CD4-positive, alpha-beta T cell (primary cell): Measurements from ENCODE around the gene GNA12. TPM values are rescaled to one million over a fixed set of nuclear protein-coding genes. Genes with fewer than 3 reads are reported as not detected.

ENCODE experiments used
- ATAC-seq: fragments of 200-7000 bp; cut with Tn5 transposase; one replicate; pipeline ENCODE4 v1.10.0; 2022; ENCODE audit warnings: mild to moderate bottlenecking; ENCODE audit not compliant: poor library complexity
- CTCF ChIA-PET: fragments of 350-600 bp; sonication (Branson Sonifier 250); formaldehyde crosslinking; loops from one replicate; lab custom pipeline; 2021; ENCODE audit warnings: antibody characterized with exemption, inconsistent platforms; lab: Charles Lee
- POLR2A ChIA-PET: fragments of 350-600 bp; sonication (Branson Sonifier 250); formaldehyde crosslinking; loops from one replicate; lab custom pipeline; 2021; ENCODE audit warnings: antibody characterized with exemption, inconsistent platforms; lab: Charles Lee
- DNase-seq, 14 experiments: peaks; one replicate each; pipeline ENCODE4 v3.0.0-alpha.2; 2013 to 2020; ENCODE audit warnings: mixed read lengths in 2 of 14
- H3K27ac ChIP-seq, 2 donors: one replicate each; pipeline versions ENCODE4 v1.5.1 to v1.7.0; 2013; ENCODE audit warnings: low read length in 2 of 2, low read depth in 1 of 2, mild to moderate bottlenecking in 1 of 2
- H3K27me3 ChIP-seq, 2 experiments: 1 replicate in 1 of 2; 2 replicates in 1 of 2; pipeline versions ENCODE4 v1.6.1 to v1.7.0; 2013; ENCODE audit warnings: low read length in 2 of 2, control low read depth in 1 of 2, mild to moderate bottlenecking in 1 of 2, moderate library complexity in 1 of 2; ENCODE audit not compliant: insufficient read depth in 2 of 2, control insufficient read depth in 1 of 2
- H3K36me3 ChIP-seq: one replicate; pipeline ENCODE4 v1.6.1; 2013; ENCODE audit warnings: low read length, control low read depth; ENCODE audit not compliant: insufficient read depth
- H3K4me1 ChIP-seq: one replicate; pipeline ENCODE4 v1.6.1; 2013; ENCODE audit warnings: low read length, control low read depth; ENCODE audit not compliant: insufficient read depth
- H3K4me3 ChIP-seq: one replicate; pipeline ENCODE4 v1.5.1; 2013; ENCODE audit warnings: mild to moderate bottlenecking, low read length, moderate library complexity
- H3K9me3 ChIP-seq, 2 experiments: 1 replicate in 1 of 2; 2 replicates in 1 of 2; pipeline versions ENCODE4 v1.6.1 to v1.7.0; 2013; ENCODE audit warnings: low read length in 2 of 2, mild to moderate bottlenecking in 2 of 2, control low read depth in 1 of 2, moderate library complexity in 1 of 2; ENCODE audit not compliant: control insufficient read depth in 1 of 2, insufficient read depth in 1 of 2
- H3K27ac Mint-ChIP-seq: one replicate; pipeline ENCODE4 v1.8.0; 2020; ENCODE audit warnings: mixed read lengths
- H3K27me3 Mint-ChIP-seq: one replicate; pipeline ENCODE4 v1.8.0; 2021; ENCODE audit warnings: mixed read lengths
- H3K36me3 Mint-ChIP-seq: one replicate; pipeline ENCODE4 v1.8.0; 2021; ENCODE audit warnings: low read depth, mixed read lengths
- H3K4me1 Mint-ChIP-seq: one replicate; pipeline ENCODE4 v1.8.0; 2021; ENCODE audit warnings: low read depth, mixed read lengths
- H3K4me3 Mint-ChIP-seq: one replicate; pipeline ENCODE4 v1.8.0; 2020; ENCODE audit warnings: mild to moderate bottlenecking, mixed read lengths
- H3K9me3 Mint-ChIP-seq: one replicate; pipeline ENCODE4 v1.8.0; 2020; ENCODE audit warnings: mixed read lengths
- CTCF ChIP-seq: fragments of 200-600 bp; IDR thresholded peaks from one replicate; pipeline ENCODE4 v1.8.0; 2022; ENCODE audit warnings: antibody characterized with exemption, mild to moderate bottlenecking
- intact Hi-C, 2 experiments: fragments of 100-400 bp; cut with DNase I in 1 of 2; cut with micrococcal nuclease in 1 of 2; formaldehyde crosslinking; loops; one replicate each; pipeline versions ENCODE4 v1.15.1 to v1.9.0; 2023 to 2025; cut with DNase I, micrococcal nuclease
- total RNA-seq, 174 experiments: library from RNA in 2 of 174; stranded (reverse) in 2 of 174; gene quantifications; one replicate each; pipeline ENCODE4 v1.2.3 and lab custom pipeline; 2021 to 2026

GNA12 gene
- total RNA-seq, 2 experiments from 2014 or later = 16.0 to 16.1 TPM

- H3K4me1 Mint-ChIP-seq = peaks cover 60% of the 10 kb centered on the region
- ChIA-PET CTCF (no interaction called here), POLR2A (no interaction called here)
- intact Hi-C loops = loop anchor here in 1 of 2 experiments (5.0 to 10.0 kb wide), 3 partner anchors 595 to 1607 kb away; no protein-coding TSS in a partner anchor
- DNase-seq = no peak
- H3K4me3 Mint-ChIP-seq = peak overlapping the region; percentile 86
- no peaks in the 10 kb centered on the region for H3K27me3 Mint-ChIP-seq
- H3K36me3 ChIP-seq = no peaks in the 10 kb centered on the region
- H3K36me3 Mint-ChIP-seq = no peaks in the 10 kb centered on the region
- H3K27ac ChIP-seq = peak overlapping the region; percentile 5 to 45
- H3K9me3 ChIP-seq = no peaks in the 10 kb centered on the region
- H3K9me3 Mint-ChIP-seq = no peaks in the 10 kb centered on the region
- H3K27ac Mint-ChIP-seq = peak overlapping the region; percentile 81
- no peak for TF ChIP-seq CTCF
- no peaks in the 10 kb centered on the region for H3K27me3 ChIP-seq
- no peak for ATAC-seq
- H3K4me1 ChIP-seq = peaks cover 37% of the 10 kb centered on the region
- peak overlapping the region; percentile 58 for H3K4me3 ChIP-seq
Measured at GRCh38 chr7:2869981-2870380, 25.9 kb upstream of the GNA12 start.

GRCh38 chr7:2866601-2867000, 22.5 kb upstream of the GNA12 start:
- Histone ChIP-seq H3K4me3 (no peak overlapping the region), H3K36me3 (no peaks in the 10 kb centered on the region), H3K27ac (no peak overlapping the region), H3K27me3 (no peaks in the 10 kb centered on the region), H3K9me3 (no peaks in the 10 kb centered on the region), H3K4me1 (peaks cover 57% of the 10 kb centered on the region)
- Mint-ChIP-seq H3K27ac (peak overlapping the region; percentile 70), H3K36me3 (no peaks in the 10 kb centered on the region), H3K9me3 (no peaks in the 10 kb centered on the region), H3K4me3 (no peak overlapping the region), H3K4me1 (peaks cover 46% of the 10 kb centered on the region), H3K27me3 (no peaks in the 10 kb centered on the region)
- DNase-seq (no peak), ATAC-seq (no peak)
- intact Hi-C loops = loop anchor here in 1 of 2 experiments (5.0 to 10.0 kb wide), 3 partner anchors 598 to 1611 kb away; no protein-coding TSS in a partner anchor
- ChIA-PET CTCF (no interaction called here), POLR2A (no interaction called here)
- TF ChIP-seq CTCF = no peak

GRCh38 chr7:2864999-2865670, 21.0 kb upstream of the GNA12 start:
- Histone ChIP-seq H3K36me3 (no peaks in the 10 kb centered on the region), H3K4me3 (no peak overlapping the region), H3K4me1 (peaks cover 43% of the 10 kb centered on the region), H3K27me3 (no peaks in the 10 kb centered on the region), H3K27ac (no peak overlapping the region), H3K9me3 (no peaks in the 10 kb centered on the region)
- DNase-seq (peak; percentile 62 to 88 (median 70)), ATAC-seq (peak; percentile 46)
- H3K4me3 Mint-ChIP-seq = peak overlapping the region; percentile 69
- H3K36me3 Mint-ChIP-seq = peaks cover 7% of the 10 kb centered on the region
- H3K9me3 Mint-ChIP-seq = no peaks in the 10 kb centered on the region
- peak overlapping the region; percentile 45 for H3K27ac Mint-ChIP-seq
- POLR2A ChIA-PET = interaction anchor here (0.9 kb wide), 1 partner anchor 29 kb away, joined by 3 read pairs; no protein-coding TSS in a partner anchor
- TF ChIP-seq CTCF = peak; percentile 98
- CTCF ChIA-PET = interaction anchor here (1.5 to 1.7 kb wide), 3 partner anchors 13 to 200 kb away, joined by 3 to 4 read pairs (median 4); no protein-coding TSS in a partner anchor
- H3K27me3 Mint-ChIP-seq = no peaks in the 10 kb centered on the region
- H3K4me1 Mint-ChIP-seq = peaks cover 31% of the 10 kb centered on the region
- intact Hi-C loops = loop anchor here (1.0 to 10.0 kb wide), 7 partner anchors 200 to 1612 kb away; no protein-coding TSS in a partner anchor
